Mesenteric fat pad (tissue), 1 donor: ENCODE data around the gene MUC6. TPM values are rescaled to one million over a fixed set of nuclear protein-coding genes. Genes with fewer than 3 reads are reported as not detected.
"Not testable (repeated sequence)": the region's sequence is repeated elsewhere in the genome, so short reads cannot be mapped to it uniquely, and the experiment has no call there.

ENCODE experiments used
- DNase-seq: peaks from one replicate; pipeline ENCODE4 v3.0.0-alpha.2; 2020; ENCODE audit warnings: low spot score
- total RNA-seq: library from RNA; stranded (reverse); fragmentation: NEBNext Ultra II Directional; extraction: Animal tissue kit (Norgen Biotek cat#: 25700); gene quantifications from one replicate; pipeline ENCODE4 v1.2.1, GENCODE V29; 2021
- donor health status: DM: yes; HTN: yes; CAD: no.

The MUC6 gene
- total RNA-seq, 1 donor from 2014 or later = not detected

GRCh38 chr11:1026641-1027482 is 9.7 kb downstream of the MUC6 start:
- DNase-seq = no peak

DNA sequence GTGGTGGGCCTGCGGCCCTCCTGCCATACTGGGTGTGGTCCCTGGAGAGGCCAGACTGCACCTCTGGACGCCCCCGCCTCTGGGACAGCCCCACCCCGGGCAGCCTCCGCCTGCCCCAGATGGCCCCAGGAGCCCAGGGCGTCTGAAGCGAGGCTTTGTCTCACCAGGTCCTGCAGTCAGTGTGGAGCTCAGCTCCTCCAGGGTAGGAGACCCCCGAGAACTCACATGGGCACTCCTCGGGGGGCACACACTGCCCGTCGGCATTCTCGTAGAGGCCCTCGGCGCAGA is 10.4 kb downstream of the MUC6 start:
- DNase-seq = no peak

DNA sequence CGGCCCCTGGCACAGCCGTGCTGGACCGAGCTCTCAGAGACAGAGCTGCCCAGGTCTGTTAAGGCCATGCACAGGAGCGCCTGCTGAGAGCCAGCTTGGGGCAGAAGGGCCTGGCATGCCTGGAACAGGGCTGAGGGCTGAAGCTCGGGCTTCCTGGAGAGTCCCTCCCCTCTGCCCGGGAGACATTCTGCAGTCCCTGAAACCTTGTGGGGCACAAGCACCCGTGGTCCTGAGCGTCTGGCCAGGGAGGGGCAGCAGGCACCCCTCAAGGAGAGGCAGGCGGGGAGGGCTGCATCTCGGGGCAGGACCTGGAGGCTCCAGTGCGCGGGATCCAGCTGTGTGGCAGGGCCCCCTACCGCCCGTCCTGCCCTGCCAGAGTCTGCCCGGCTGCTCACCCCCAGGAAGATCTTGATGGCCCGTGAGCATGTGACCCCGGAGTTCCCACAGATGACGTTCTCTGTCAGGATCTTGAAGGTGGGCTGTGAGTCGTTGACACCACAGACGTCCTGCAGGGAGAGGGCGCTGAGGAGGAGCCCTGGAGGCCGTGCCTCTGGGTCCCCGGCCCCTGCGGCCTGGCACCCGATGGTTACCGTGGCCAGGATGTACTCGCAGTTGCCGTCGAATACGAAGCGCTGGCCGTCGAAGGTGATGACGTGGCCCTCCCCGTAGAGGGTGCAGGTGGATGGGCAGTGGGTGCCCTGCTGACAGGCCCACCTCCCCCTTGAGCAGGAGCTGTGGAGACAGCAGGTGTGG is 10.9 kb downstream of the MUC6 start:
- DNase-seq = no peak

GRCh38 chr11:1024597-1025409 is 11.7 kb downstream of the MUC6 start:
- no peak for DNase-seq

GRCh38 chr11:1023811-1024596 is 12.5 kb downstream of the MUC6 start:
- no peak for DNase-seq

- no peak for DNase-seq
Measured at GRCh38 chr11:1022908-1023810, 13.4 kb downstream of the MUC6 start.

DNA sequence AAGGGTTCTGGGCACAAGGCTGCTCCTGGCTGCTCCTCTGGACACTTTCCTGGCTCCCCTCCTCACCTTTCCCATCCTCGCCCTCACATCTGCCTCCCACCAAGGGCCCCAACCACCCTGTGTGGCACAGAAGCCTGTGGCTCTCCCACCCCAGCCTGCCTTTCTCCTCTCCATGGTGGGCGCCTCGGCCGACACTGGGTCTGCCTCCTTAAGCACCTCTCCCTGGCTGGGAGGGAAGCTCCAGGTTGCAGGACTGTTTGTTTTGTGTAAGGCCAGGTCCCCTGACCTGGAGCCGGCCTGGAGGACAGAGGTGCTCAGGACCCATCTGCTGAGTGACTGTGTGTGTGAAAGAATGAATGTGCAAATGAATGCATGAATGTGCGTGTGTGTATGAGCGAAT is 14.1 kb downstream of the MUC6 start:
- DNase-seq = no peak

DNA sequence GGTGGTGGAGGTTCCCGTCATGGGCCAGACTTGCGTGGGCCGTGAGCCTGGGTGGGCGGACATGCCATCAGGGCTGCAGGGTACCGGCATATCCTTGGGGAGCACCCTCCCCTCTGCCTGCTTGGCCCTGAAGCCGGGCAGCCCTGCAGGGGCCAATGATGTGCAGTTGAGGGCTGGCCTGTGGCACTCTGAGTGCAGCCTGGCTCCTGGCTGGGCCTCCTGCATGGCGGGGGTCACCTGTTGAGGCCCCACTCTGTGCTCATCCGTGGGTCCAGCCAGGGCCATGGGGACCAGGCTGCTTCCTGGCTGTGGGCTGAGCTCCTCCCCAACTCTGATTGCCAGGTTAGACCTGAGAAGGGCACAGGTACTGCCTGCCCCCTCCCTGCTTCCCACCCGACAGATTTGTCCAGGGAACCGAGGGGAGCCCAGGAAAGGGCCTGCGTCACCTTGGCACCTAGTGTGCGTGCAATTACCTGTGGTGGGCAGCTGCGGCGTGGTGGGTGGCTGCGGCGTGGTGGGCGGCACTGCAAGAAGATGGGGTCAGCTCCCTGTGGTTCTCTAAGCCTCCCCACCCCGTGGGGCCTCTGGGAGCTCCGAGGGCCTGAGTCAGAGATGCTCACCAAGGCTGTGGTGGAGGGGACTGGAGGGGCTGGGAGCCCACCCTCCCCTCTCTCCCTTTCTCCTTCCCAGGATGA is 16.2 kb downstream of the MUC6 start:
- no peak for DNase-seq

DNA sequence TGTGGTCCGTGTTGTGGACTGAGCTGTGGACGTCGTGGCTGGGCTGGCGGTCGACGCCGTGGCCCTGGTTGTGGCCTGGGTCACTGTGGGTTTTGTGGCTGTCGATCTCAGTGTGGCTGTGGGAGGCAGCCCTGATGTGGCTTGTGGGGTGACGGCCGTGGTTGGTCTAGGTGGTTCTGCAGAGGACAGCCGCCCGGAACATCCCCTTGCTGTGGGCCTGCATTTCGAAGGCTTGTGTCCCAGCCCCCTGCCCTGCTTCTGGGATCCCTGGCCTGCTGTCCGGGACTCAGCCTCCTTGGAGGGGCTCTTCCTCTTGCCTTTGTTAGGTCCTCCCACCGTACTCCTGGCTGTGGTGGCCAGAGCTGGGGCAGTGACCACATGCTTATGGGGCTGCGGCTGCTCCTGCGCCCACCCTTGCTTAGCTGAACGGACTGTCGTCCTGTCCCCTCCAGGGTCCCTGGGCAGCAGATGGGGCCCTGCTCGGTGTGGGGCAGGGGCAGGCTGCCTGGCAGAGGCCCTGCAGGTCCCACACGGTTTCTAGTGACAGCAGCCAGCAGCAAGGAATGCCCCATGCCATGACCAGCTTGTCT is 17.1 kb downstream of the MUC6 start:
- DNase-seq = no peak

DNA sequence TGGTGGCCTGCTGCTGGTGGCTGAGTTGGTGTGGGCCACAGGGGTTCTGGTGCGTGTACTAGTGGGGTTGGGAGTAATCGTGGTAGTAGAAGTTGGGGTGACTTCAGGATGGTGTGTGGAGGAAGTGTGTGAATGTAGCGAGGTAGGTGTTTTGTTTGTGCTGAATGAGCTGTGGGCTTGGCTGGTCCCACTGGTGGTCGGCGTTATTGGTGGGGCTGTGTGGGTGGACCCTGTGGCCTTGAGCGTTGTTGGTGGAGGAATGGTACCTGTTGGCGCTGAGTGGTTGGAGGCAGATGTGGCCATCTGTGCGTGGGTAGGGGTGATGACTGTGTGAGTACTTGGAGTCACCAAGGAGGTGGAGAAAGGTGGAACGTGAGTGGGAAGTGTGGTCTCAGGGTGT is 18.4 kb downstream of the MUC6 start:
- no peak for DNase-seq

GRCh38 chr11:1017269-1018005 is 19.1 kb downstream of the MUC6 start:
- no peak for DNase-seq

- not testable (repeated sequence) for DNase-seq
Measured at GRCh38 chr11:1016610-1017126, 19.9 kb downstream of the MUC6 start.

DNA sequence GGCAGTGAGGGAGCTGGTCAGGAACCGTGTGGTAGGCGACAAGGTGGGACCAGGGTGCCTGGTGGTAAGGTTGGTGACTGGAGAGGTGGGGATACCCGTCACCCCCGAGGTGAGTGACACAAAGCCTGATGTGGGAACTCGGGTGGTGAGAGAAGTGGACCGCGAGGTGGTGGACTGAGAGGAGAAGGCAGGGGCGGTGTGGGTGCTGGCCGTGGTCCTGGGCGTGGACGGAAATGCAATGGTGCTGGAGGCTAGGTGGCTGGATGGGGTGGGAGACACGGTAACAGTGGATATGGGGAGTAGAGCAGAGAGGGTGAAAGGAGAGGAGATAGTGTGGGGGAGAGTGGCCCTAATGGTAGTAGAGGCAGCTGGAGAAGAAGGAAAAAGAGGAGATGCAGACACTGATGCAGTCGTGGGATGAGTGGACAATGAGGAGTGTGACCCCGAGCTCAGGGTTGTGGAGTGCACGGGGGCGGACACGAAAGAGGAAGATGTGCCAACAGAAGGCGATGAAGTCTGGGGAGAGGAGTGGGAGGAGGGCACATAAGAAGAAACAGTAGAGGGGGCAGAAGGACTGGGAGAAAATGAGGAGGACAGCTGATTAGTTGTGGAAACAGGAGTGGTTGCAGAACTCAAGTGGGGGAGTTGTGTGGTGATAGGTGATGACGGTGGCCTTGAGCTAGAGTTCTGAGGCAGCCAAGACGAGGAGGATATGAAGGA is 20.5 kb downstream of the MUC6 start:
- DNase-seq = no peak

- no peak for DNase-seq
Measured at GRCh38 chr11:1015064-1015463, 21.5 kb downstream of the MUC6 start.

DNA sequence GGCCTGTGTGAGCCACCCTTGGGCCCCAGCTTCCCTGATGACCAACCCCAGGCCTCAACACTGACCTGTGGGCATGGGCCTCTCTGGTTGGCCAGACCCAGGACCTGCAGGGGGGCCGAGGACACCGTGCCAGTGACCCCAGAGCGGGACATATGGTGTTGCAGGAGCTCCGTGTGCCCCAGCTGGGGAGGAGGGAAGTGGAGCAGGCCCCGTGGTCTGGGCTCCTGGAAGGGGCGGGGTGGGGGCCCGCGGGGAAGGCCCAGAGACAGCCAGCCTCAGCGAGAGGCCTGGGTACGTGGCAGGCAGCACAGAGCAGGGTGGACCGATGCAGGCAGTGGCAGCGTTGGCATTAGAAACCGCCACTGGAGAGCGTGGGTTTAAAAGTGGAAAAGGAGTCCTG is 22.2 kb downstream of the MUC6 start:
- DNase-seq = no peak

DNA sequence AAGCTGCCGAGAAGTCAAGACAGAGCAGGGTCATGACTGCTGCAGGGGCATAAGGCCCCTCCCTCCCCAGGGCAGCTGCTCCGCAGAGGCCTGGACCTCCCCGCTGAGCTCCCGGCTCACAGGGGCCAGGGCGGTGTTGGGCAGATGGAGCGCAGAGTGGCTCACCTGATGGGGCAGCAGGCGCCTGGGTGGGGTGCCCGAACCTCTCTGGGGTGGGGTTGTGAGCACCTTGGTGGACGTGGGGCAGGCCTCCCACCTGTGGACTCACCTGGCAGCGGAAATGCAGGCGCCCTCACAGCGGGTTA is 22.9 kb downstream of the MUC6 start:
- no peak for DNase-seq

GRCh38 chr11:1012740-1013630 is 23.5 kb downstream of the MUC6 start:
- DNase-seq = no peak
